GM13977 (cell line): ENCODE results near the gene MSI2.

Experiments
- DNase-seq: peaks from one replicate; pipeline ENCODE4 v3.0.0; 2012; ENCODE audit warnings: low spot score
- CTCF ChIP-seq: IDR thresholded peaks from 2 replicates; pipeline ENCODE4 v1.5.1; 2012; ENCODE audit warnings: mild to moderate bottlenecking, control low read depth; ENCODE audit not compliant: insufficient read depth; ENCODE audit errors: extremely low read depth, missing control alignments
- in situ Hi-C: fragments of 300-500 bp; cut with MboI; formaldehyde crosslinking; loops from one replicate; pipeline ENCODE4 v1.12.0; 2022; ENCODE audit warnings: low sequenced_read_pairs, low pct_unique_long_range_greater_than_20kb, mixed read lengths, inconsistent platforms; ENCODE audit not compliant: unreplicated experiment

MSI2 gene

GRCh38 chr17:57706761-57707160 lies 450.4 kb downstream of the MSI2 start:
- no peak for TF ChIP-seq CTCF
- in situ Hi-C loops, result no loop called here

GRCh38 chr17:57707892-57708291 lies 451.6 kb downstream of the MSI2 start:
- TF ChIP-seq CTCF, result no peak
- in situ Hi-C loops, result no loop called here
- DNase-seq, result no peak

More at GRCh38 chr17:57706761-57707160, 450.4 kb downstream of the MSI2 start:
- DNase-seq, result no peak

GRCh38 chr17:57708410-57708809 lies 452.1 kb downstream of the MSI2 start:
- DNase-seq, result no peak
- in situ Hi-C loops, result no loop called here
- no peak for TF ChIP-seq CTCF

GRCh38 chr17:57713140-57713539 lies 456.8 kb downstream of the MSI2 start:
- no peak for TF ChIP-seq CTCF
- DNase-seq, result no peak
- in situ Hi-C loops, result no loop called here

GRCh38 chr17:57714665-57715180 lies 458.4 kb downstream of the MSI2 start:
- TF ChIP-seq CTCF, result no peak
- in situ Hi-C loops, result no loop called here
- no peak for DNase-seq

- in situ Hi-C loops, result no loop called here
- TF ChIP-seq CTCF, result no peak
- DNase-seq, result no peak
These were observed 459.7 kb downstream of the MSI2 start for GRCh38 chr17:57715981-57716380.

GRCh38 chr17:57718878-57719277 lies 462.6 kb downstream of the MSI2 start:
- in situ Hi-C loops, result no loop called here
- no peak for DNase-seq
- no peak for TF ChIP-seq CTCF
